Common myeloid progenitor, CD34-positive (primary cell): ENCODE results near the gene ZNF853.

Experiments
- CTCF ChIA-PET: fragments of 350-600 bp; sonication (Branson Sonifier 250); formaldehyde crosslinking; loops from one replicate; lab custom pipeline; 2021; ENCODE audit warnings: antibody characterized with exemption; lab: Charles Lee
- POLR2A ChIA-PET: fragments of 350-600 bp; sonication (Branson Sonifier 250); formaldehyde crosslinking; loops from one replicate; lab custom pipeline; 2021; ENCODE audit warnings: antibody characterized with exemption; lab: Charles Lee
- DNase-seq, 3 donors: peaks; one replicate each; pipeline versions ENCODE4 v3.0.0 to v3.0.0-alpha.2; 2013
- H3K27ac ChIP-seq, 2 experiments: 1 replicate in 1 of 2; 2 replicates in 1 of 2; pipeline ENCODE4 v1.7.0; 2013; ENCODE audit warnings: inconsistent platforms in 2 of 2, low read length in 2 of 2, mild to moderate bottlenecking in 2 of 2, low read depth in 1 of 2, moderate library complexity in 1 of 2; ENCODE audit not compliant: severe bottlenecking in 2 of 2, insufficient read depth in 1 of 2, poor library complexity in 1 of 2
- H3K27me3 ChIP-seq, 5 experiments: replicated peaks in 2 of 5; 1 replicate in 3 of 5; 2 replicates in 2 of 5; pipeline versions ENCODE4 v1.6.1 to v1.7.0; 2013; ENCODE audit warnings: low read length in 4 of 5, mild to moderate bottlenecking in 2 of 5, moderate library complexity in 2 of 5, inconsistent platforms in 1 of 5; ENCODE audit not compliant: insufficient read depth in 5 of 5, control insufficient read depth in 4 of 5
- H3K36me3 ChIP-seq, 4 experiments: 1 replicate in 2 of 4; 2 replicates in 2 of 4; pipeline versions ENCODE4 v1.6.1 to v1.7.0; 2013; ENCODE audit warnings: low read length in 3 of 4, control low read depth in 1 of 4, mild to moderate bottlenecking in 1 of 4; ENCODE audit not compliant: control insufficient read depth in 4 of 4, insufficient read depth in 4 of 4
- H3K4me1 ChIP-seq, 4 experiments: 1 replicate in 3 of 4; 2 replicates in 1 of 4; pipeline versions ENCODE4 v1.6.1 to v1.7.1; 2013; ENCODE audit warnings: low read length in 3 of 4, mild to moderate bottlenecking in 3 of 4, control low read depth in 1 of 4, inconsistent platforms in 1 of 4, moderate library complexity in 1 of 4; ENCODE audit not compliant: control insufficient read depth in 4 of 4, insufficient read depth in 4 of 4; ENCODE audit errors: control extremely low read depth in 1 of 4
- H3K4me3 ChIP-seq, 7 experiments: 1 replicate in 4 of 7; 2 replicates in 3 of 7; pipeline versions ENCODE4 v1.5.1 to v1.7.0; 2013; ENCODE audit warnings: mild to moderate bottlenecking in 7 of 7, low read length in 6 of 7, moderate library complexity in 6 of 7, inconsistent platforms in 2 of 7, low read depth in 2 of 7, control low read depth in 1 of 7; ENCODE audit not compliant: insufficient read depth in 4 of 7, control insufficient read depth in 1 of 7; ENCODE audit errors: extremely low read depth in 1 of 7
- H3K9me3 ChIP-seq, 5 experiments: 1 replicate in 4 of 5; 2 replicates in 1 of 5; pipeline versions ENCODE4 v1.6.1 to v1.7.1; 2013; ENCODE audit warnings: low read length in 4 of 5, mild to moderate bottlenecking in 2 of 5, inconsistent platforms in 1 of 5, low read depth in 1 of 5, moderate library complexity in 1 of 5; ENCODE audit not compliant: control insufficient read depth in 4 of 5, insufficient read depth in 2 of 5; ENCODE audit errors: control extremely low read depth in 1 of 5
- WGBS: methylation state at CpG from one replicate; pipeline ENCODE4 v1.1.5; 2013; ENCODE audit not compliant: insufficient coverage; 5-methylcytosine and 5-hydroxymethylcytosine counted together

Gene ZNF853

GRCh38 chr7:6615723-6616555 lies 529 bp downstream of the ZNF853 start:
- CTCF ChIA-PET: interaction anchor here (0.8 to 1.6 kb wide), 3 partner anchors 10 to 20 kb away, joined by 3 to 5 read pairs (median 4); partner anchors contain the start of gene ZNF316
- 1% methylated on average over 58 of the region's 63 CpGs for WGBS

DNA sequence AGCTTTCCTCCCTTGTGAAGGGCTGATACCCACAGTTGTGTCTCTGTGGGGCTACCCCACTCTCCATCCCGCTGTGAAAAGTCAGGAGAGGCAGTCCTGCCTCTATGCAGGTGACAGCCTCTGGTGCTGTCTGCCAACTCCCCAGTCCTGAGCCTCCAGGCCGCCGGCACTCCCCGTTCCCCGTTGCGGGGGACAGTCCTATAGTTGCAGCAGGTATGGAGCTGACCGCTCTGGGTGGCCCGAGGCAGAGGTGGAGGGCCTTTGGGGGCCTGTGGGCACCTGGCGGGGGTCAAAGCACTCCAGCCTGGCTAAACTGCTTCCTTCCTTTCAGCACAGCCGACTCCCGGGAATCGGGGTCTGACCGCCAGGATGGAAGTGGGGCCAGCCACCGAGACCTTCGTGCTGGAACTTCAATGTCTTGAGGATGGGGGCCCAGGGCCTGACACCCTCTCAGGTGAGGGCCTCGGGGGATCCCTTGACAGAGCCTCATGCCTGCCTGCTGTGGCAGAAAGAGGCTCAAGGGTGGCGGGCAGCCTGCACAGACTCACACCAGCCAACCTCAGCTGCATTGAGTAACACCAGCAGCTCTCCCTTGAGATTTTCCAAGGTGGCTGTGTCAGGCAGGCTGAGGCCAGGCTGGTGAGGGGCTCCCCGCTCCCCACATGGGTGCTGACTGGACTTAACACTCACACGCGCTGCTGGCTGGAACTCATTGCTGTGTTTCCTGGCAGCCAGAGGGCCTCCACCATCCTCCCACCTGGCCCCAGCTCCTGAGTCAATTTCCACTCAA lies 1.6 kb downstream of the ZNF853 start:
- peaks cover 0 to 20% (median 5%) of the 10 kb centered on the region in 4 experiments for H3K36me3 ChIP-seq
- DNase-seq: no peak
- H3K4me1 ChIP-seq: peaks cover 0 to 14% (median 14%) of the 10 kb centered on the region in 4 experiments
- POLR2A ChIA-PET: interaction anchor here (0.6 kb wide), 2 partner anchors 10 to 27 kb away, joined by 3 read pairs; partner anchors contain the start of gene INTS15
- CTCF ChIA-PET: interaction anchor here (0.8 to 1.6 kb wide), 3 partner anchors 9 to 19 kb away, joined by 3 to 5 read pairs (median 4); partner anchors contain the start of gene ZNF316
- 95% methylated on average over 19 of the region's 20 CpGs for WGBS
- no peaks in the 10 kb centered on the region for H3K9me3 ChIP-seq
- H3K27me3 ChIP-seq: peaks cover 0 to 6% (median 0%) of the 10 kb centered on the region in 5 experiments
- no peak overlapping the region for H3K4me3 ChIP-seq
- no peak overlapping the region for H3K27ac ChIP-seq

More at GRCh38 chr7:6615723-6616555, 529 bp downstream of the ZNF853 start:
- Histone ChIP-seq H3K27ac (no peak overlapping the region), H3K4me1 (peaks cover 0 to 14% (median 14%) of the 10 kb centered on the region in 4 experiments), H3K27me3 (peaks cover 0 to 6% (median 0%) of the 10 kb centered on the region in 5 experiments), H3K36me3 (peaks cover 0 to 9% (median 1%) of the 10 kb centered on the region in 4 experiments), H3K9me3 (no peaks in the 10 kb centered on the region), H3K4me3 (peak overlapping the region; percentile 48 to 83 (median 62))
- POLR2A ChIA-PET: no interaction called here
- DNase-seq: peak in 2 of 3 donors; percentile 14 to 31

GRCh38 chr7:6618621-6619020 lies 3.2 kb downstream of the ZNF853 start:
- Histone ChIP-seq H3K27ac (no peak overlapping the region), H3K4me3 (no peak overlapping the region), H3K36me3 (peaks cover 2 to 31% (median 5%) of the 10 kb centered on the region in 4 experiments), H3K9me3 (no peaks in the 10 kb centered on the region), H3K4me1 (peaks cover 0 to 14% (median 14%) of the 10 kb centered on the region in 4 experiments), H3K27me3 (peaks cover 0 to 6% (median 0%) of the 10 kb centered on the region in 5 experiments)
- 63% methylated on average over 2 of the region's 4 CpGs for WGBS
- POLR2A ChIA-PET: no interaction called here
- no peak for DNase-seq
- CTCF ChIA-PET: interaction anchor here (0.9 kb wide), 1 partner anchor 13 kb away, joined by 3 read pairs; no protein-coding TSS in a partner anchor

DNA sequence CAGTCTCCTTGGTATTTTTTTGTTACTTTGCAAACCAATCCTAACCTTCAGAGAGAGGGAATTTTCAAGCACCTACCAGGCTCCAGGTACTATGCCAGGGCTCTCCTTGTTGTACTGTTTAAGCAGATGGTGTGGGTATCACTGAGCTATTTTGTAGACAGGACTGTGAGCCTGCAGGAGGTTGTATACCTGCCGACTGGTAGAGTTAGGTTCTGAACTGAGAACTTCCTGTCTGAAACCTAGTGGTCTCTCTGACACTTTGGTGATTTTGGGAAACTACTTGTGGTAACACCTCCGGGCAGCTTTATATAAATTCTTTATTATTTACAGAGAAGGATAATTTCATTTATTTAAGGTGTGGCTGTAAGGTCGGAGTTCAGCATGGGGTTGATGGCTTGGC lies 4.6 kb downstream of the ZNF853 start:
- ChIA-PET POLR2A (no interaction called here), CTCF (interaction anchor here (0.8 to 1.4 kb wide), 2 partner anchors 16 to 22 kb away, joined by 3 read pairs; no protein-coding TSS in a partner anchor)
- Histone ChIP-seq H3K36me3 (peaks cover 2 to 31% (median 5%) of the 10 kb centered on the region in 4 experiments), H3K27ac (no peak overlapping the region), H3K4me1 (peaks cover 0 to 18% (median 13%) of the 10 kb centered on the region in 4 experiments), H3K4me3 (no peak overlapping the region), H3K27me3 (peaks cover 0 to 4% (median 0%) of the 10 kb centered on the region in 5 experiments), H3K9me3 (no peaks in the 10 kb centered on the region)
- 80% methylated on average over 1 of the region's 3 CpGs for WGBS
- DNase-seq: no peak

DNA sequence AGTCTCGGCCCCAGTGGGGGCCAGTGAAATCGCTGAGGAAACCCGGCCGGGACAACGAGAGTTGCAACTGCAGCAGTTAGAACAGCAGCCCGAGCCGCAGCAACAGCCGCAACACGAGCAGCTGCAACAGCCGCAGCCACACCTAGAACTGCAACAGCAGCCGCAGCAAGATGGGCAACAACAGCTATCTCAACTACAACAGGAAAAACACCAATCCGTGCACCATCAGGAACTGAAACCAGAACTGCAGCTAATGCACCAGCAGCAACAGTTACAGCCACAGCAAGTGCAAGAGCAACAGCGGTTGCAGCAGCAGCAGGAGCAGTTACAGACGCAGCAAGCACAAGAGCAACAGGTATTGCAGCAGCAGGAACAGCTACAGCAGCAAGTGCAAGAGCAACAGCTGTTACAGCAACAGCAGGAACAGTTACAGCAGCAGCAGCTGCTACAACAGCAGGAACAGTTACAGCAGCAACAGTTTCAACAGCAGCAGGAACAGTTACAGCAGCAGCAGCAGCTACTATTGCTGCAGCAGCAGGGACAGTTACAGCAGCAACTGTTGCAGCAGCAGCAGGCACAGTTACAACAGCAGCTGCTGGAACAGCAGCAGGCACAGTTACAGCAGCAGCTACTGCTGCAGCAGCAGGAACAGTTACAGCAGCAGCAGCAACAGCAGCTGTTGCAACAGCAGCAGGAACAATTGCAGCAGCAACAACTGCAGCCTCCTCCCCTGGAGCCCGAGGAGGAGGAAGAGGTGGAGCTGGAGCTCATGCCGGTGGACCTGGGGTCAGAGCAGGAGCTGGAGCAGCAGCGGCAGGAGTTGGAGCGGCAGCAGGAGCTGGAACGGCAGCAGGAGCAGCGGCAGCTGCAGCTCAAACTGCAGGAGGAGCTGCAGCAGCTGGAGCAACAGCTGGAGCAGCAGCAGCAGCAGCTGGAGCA lies 6.1 kb downstream of the ZNF853 start:
- Histone ChIP-seq H3K27me3 (no peaks in the 10 kb centered on the region), H3K9me3 (no peaks in the 10 kb centered on the region), H3K4me1 (peaks cover 0 to 8% (median 3%) of the 10 kb centered on the region in 4 experiments), H3K36me3 (peaks cover 2 to 31% (median 5%) of the 10 kb centered on the region in 4 experiments), H3K27ac (no peak overlapping the region), H3K4me3 (no peak overlapping the region)
- ChIA-PET POLR2A (no interaction called here), CTCF (interaction anchor here (1.5 kb wide), 1 partner anchor 10 kb away, joined by 3 read pairs; no protein-coding TSS in a partner anchor)
- DNase-seq: no peak
- WGBS: 96% methylated on average over 19 of the region's 20 CpGs

DNA sequence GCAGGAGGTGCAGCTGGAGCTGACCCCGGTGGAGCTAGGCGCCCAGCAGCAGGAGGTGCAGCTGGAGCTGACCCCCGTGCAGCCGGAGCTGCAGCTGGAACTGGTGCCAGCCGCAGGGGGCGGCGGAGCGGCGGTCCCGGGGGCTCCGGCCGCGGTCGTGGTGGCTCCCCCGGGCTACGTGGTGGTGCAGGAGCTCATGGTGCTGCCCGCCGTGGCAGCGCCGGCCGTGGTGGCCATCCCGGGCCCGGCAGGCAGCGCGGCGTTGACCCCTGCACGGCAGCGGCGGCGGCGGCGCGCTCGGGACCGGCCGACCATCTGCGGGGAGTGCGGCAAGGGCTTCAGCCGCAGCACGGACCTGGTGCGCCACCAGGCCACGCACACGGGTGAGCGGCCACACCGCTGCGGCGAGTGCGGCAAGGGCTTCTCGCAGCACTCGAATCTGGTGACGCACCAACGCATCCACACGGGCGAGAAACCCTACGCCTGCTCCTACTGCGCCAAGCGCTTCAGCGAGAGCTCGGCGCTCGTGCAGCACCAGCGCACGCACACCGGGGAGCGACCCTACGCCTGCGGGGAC lies 6.8 kb downstream of the ZNF853 start:
- CTCF ChIA-PET: no interaction called here

More for the DNA sequence above, 6.8 kb downstream of the ZNF853 start:
- 98% methylated on average over 61 of the region's 67 CpGs for WGBS
- Histone ChIP-seq H3K27ac (no peak overlapping the region), H3K36me3 (peaks cover 2 to 30% (median 5%) of the 10 kb centered on the region in 4 experiments), H3K27me3 (no peaks in the 10 kb centered on the region), H3K9me3 (no peaks in the 10 kb centered on the region), H3K4me3 (no peak overlapping the region), H3K4me1 (peaks cover 0 to 8% (median 3%) of the 10 kb centered on the region in 4 experiments)
- POLR2A ChIA-PET: no interaction called here
- DNase-seq: no peak
